Lower leg skin (tissue), 3 donors: Measurements from ENCODE around the gene CTNNA2.

Experiments used
- POLR2A ChIP-seq, 2 donors: fragments of 450-650 bp; IDR thresholded peaks; one replicate each; pipeline ENCODE4 v1.6.1; 2016 to 2017; ENCODE audit warnings: antibody characterized with exemption in 2 of 2, mild to moderate bottlenecking in 1 of 2, moderate library complexity in 1 of 2
- TF ChIP-seq, protein P1 (sequence below), 3 donors: fragments of 450-650 bp; IDR thresholded peaks; one replicate each; pipeline ENCODE4 v1.5.1; 2016; ENCODE audit warnings: antibody characterized with exemption in 3 of 3, mild to moderate bottlenecking in 3 of 3, moderate library complexity in 2 of 3

DNA sequence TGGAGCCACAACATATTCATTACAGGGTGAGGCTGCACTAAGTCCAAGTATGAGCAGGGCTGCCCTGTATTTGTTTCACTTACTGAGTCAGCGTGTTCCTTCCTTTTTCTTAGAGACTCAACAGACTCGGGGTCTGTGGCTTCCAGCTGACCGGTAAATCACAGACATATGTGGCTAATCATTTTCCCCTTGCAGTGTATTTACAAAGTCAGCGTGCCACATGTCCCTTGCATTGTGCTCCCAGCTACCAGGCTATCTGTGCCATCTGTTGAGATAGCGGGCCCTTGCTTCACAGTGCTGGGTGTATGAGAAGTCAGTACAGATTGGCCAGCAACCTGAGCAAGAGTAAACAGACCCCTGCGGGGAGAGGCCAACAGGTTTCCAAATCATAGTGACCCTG lies 537.4 kb downstream of the CTNNA2 start:
- no peak for TF ChIP-seq POLR2A (IDR thresholded peaks at IDR 0.05)
- TF ChIP-seq, protein P1, sequence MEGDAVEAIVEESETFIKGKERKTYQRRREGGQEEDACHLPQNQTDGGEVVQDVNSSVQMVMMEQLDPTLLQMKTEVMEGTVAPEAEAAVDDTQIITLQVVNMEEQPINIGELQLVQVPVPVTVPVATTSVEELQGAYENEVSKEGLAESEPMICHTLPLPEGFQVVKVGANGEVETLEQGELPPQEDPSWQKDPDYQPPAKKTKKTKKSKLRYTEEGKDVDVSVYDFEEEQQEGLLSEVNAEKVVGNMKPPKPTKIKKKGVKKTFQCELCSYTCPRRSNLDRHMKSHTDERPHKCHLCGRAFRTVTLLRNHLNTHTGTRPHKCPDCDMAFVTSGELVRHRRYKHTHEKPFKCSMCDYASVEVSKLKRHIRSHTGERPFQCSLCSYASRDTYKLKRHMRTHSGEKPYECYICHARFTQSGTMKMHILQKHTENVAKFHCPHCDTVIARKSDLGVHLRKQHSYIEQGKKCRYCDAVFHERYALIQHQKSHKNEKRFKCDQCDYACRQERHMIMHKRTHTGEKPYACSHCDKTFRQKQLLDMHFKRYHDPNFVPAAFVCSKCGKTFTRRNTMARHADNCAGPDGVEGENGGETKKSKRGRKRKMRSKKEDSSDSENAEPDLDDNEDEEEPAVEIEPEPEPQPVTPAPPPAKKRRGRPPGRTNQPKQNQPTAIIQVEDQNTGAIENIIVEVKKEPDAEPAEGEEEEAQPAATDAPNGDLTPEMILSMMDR (IDR thresholded peaks at IDR 0.05) = no peak
